Suprapubic skin (tissue), 3 donors: ENCODE data around the gene FABP1.

Experiments used
- POLR2AphosphoS5 ChIP-seq, 3 donors: sonication (generic); formaldehyde crosslinking; IDR thresholded peaks; one replicate each; pipeline ENCODE4 v1.6.1; 2017; ENCODE audit warnings: antibody characterized with exemption in 3 of 3
- TF ChIP-seq, protein P1 (sequence below), 2 donors: fragments of 200-600 bp in 1 of 2; fragments of 450-650 bp in 1 of 2; sonication (generic) in 1 of 2; IDR thresholded peaks; one replicate each; pipeline ENCODE4 v1.5.1; 2016 to 2019; ENCODE audit warnings: antibody characterized with exemption in 2 of 2, mild to moderate bottlenecking in 1 of 2, moderate library complexity in 1 of 2

- TF ChIP-seq, protein P1, sequence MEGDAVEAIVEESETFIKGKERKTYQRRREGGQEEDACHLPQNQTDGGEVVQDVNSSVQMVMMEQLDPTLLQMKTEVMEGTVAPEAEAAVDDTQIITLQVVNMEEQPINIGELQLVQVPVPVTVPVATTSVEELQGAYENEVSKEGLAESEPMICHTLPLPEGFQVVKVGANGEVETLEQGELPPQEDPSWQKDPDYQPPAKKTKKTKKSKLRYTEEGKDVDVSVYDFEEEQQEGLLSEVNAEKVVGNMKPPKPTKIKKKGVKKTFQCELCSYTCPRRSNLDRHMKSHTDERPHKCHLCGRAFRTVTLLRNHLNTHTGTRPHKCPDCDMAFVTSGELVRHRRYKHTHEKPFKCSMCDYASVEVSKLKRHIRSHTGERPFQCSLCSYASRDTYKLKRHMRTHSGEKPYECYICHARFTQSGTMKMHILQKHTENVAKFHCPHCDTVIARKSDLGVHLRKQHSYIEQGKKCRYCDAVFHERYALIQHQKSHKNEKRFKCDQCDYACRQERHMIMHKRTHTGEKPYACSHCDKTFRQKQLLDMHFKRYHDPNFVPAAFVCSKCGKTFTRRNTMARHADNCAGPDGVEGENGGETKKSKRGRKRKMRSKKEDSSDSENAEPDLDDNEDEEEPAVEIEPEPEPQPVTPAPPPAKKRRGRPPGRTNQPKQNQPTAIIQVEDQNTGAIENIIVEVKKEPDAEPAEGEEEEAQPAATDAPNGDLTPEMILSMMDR (IDR thresholded peaks at IDR 0.05), result no peak
- TF ChIP-seq POLR2AphosphoS5 (IDR thresholded peaks at IDR 0.05), result no peak
Measured at GRCh38 chr2:88086401-88086800, 41.5 kb downstream of the FABP1 start.
